IgD-negative memory B cell (primary cell): Measurements from ENCODE around the gene MAML1. TPM values are rescaled to one million over a fixed set of nuclear protein-coding genes. Genes with fewer than 3 reads are reported as not detected.
A peak's percentile ranks its signal among the peaks of the same experiment; 100 is the strongest.
"Not testable (repeated sequence)": the region's sequence is repeated elsewhere in the genome, so short reads cannot be mapped to it uniquely, and the experiment has no call there.

Experiments used
- H3K27ac Mint-ChIP-seq, 3 donors: one replicate each; pipeline ENCODE4 v1.8.0; 2020 to 2022; ENCODE audit warnings: mild to moderate bottlenecking in 3 of 3, mixed read lengths in 3 of 3, moderate library complexity in 1 of 3
- H3K27me3 Mint-ChIP-seq: one replicate; pipeline ENCODE4 v1.8.0; 2021; ENCODE audit warnings: mixed read lengths
- H3K36me3 Mint-ChIP-seq: one replicate; pipeline ENCODE4 v1.8.0; 2020; ENCODE audit warnings: mild to moderate bottlenecking, mixed read lengths
- H3K4me1 Mint-ChIP-seq, 3 donors: one replicate each; pipeline ENCODE4 v1.8.0; 2020 to 2022; ENCODE audit warnings: mixed read lengths in 3 of 3, mild to moderate bottlenecking in 1 of 3
- H3K4me3 Mint-ChIP-seq, 4 donors: one replicate each; pipeline ENCODE4 v1.8.0; 2020 to 2022; ENCODE audit warnings: mild to moderate bottlenecking in 4 of 4, mixed read lengths in 4 of 4, moderate library complexity in 3 of 4
- H3K9me3 Mint-ChIP-seq, 3 donors: one replicate each; pipeline ENCODE4 v1.8.0; 2020 to 2021; ENCODE audit warnings: mixed read lengths in 3 of 3, mild to moderate bottlenecking in 1 of 3
- polyA plus RNA-seq: library from polyadenylated mRNA; unstranded; fragments of 300-500 nt; fragmentation: Illumina TruSeq; gene quantifications from one replicate; pipeline ENCODE4 v1.2.3, GENCODE V29; 2021

The MAML1 gene
- polyA plus RNA-seq, 1 donor from 2014 or later = 4.7 TPM

GRCh38 chr5:179783128-179783527, 50.5 kb downstream of the MAML1 start:
- no peak overlapping the region for H3K27ac Mint-ChIP-seq
- H3K36me3 Mint-ChIP-seq = peaks cover 5% of the 10 kb centered on the region
- H3K4me1 Mint-ChIP-seq = peaks cover 0 to 2% (median 0%) of the 10 kb centered on the region in 3 donors
- H3K4me3 Mint-ChIP-seq = no peak overlapping the region
- H3K9me3 Mint-ChIP-seq = no peaks in the 10 kb centered on the region
- no peaks in the 10 kb centered on the region for H3K27me3 Mint-ChIP-seq

- Mint-ChIP-seq H3K36me3 (peaks cover 3% of the 10 kb centered on the region), H3K9me3 (no peaks in the 10 kb centered on the region), H3K27ac (no peak overlapping the region), H3K4me3 (no peak overlapping the region), H3K27me3 (no peaks in the 10 kb centered on the region), H3K4me1 (peaks cover 0 to 2% (median 0%) of the 10 kb centered on the region in 3 donors)
Measured at GRCh38 chr5:179786861-179787260, 54.2 kb downstream of the MAML1 start.

DNA sequence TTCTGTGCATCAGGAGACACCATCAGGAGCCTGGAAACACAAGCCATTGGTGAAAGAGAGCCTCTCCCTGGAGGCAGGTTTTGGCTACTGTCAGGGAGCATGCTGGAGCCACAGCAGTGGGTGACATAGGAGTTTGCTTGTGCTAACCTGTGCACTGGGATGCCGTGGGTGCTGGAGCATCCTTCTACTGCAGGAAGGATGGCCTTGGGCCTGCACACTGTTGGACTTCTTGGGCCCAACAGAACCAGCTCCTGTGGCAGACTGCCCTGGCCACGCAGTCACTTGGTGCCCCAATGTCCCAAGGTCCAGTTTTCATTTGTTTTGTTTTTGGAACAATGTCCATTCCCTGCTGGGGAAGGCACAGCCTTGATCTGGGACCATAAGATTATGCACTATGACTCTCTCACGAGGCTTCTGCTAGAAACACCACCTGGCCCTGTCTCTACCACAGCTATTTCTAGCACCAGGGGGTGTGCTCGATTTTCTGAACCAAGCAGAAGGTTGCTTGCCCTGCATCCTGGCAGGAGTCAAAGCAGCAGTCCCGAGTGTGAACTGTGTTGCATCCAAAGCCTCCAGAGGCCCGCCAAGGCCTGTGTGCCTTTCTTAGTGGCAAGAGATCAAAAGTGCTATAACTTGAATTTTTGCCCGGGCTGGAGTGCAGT, 55.7 kb downstream of the MAML1 start:
- H3K27ac Mint-ChIP-seq = peak overlapping the region in 1 of 3 donors; percentile 57
- H3K4me1 Mint-ChIP-seq = peaks cover 0 to 4% (median 3%) of the 10 kb centered on the region in 3 donors
- H3K36me3 Mint-ChIP-seq = peaks cover 3% of the 10 kb centered on the region
- no peak overlapping the region for H3K4me3 Mint-ChIP-seq
- no peaks in the 10 kb centered on the region for H3K27me3 Mint-ChIP-seq
- H3K9me3 Mint-ChIP-seq = no peaks in the 10 kb centered on the region

DNA sequence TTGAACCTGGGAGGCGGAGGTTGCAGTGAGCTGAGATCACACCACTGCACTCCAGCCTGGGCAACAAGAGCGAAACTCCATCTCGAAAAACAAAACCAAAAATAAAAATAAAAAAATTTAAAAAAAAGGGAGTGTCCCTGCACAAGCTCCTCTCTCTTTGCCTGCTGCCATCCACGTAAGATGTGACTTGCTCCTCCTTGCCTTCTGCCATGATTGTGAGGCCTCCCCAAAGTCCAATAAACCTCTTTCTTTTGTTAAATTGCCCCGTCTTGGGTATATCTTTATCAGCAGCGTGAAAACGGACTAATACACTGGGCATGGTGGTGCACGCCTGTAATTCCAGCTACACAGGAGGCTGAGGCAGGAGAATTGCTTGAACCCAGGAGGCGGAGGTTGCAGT, 56.7 kb downstream of the MAML1 start:
- H3K27ac Mint-ChIP-seq, H3K4me3 Mint-ChIP-seq, H3K36me3 Mint-ChIP-seq, H3K9me3 Mint-ChIP-seq, H3K27me3 Mint-ChIP-seq: not testable (repeated sequence)
- H3K4me1 Mint-ChIP-seq = peaks cover 0 to 12% (median 9%) of the 10 kb centered on the region in 3 donors

- Mint-ChIP-seq H3K27ac (peak overlapping the region in 2 of 3 donors; percentile 31 to 72), H3K9me3 (no peaks in the 10 kb centered on the region), H3K4me1 (peaks cover under 1 to 20% (median 15%) of the 10 kb centered on the region in 3 donors), H3K27me3 (no peaks in the 10 kb centered on the region), H3K4me3 (peak overlapping the region in 1 of 4 donors; percentile 50), H3K36me3 (peaks cover 1% of the 10 kb centered on the region)
Measured at GRCh38 chr5:179791881-179792611, 59.4 kb downstream of the MAML1 start.

- Mint-ChIP-seq H3K4me3 (peak overlapping the region in 2 of 4 donors; percentile 57 to 79), H3K36me3 (peaks cover 1% of the 10 kb centered on the region), H3K27me3 (no peaks in the 10 kb centered on the region), H3K4me1 (peaks cover 5 to 20% (median 15%) of the 10 kb centered on the region in 3 donors), H3K27ac (peak overlapping the region in 2 of 3 donors; percentile 39 to 88), H3K9me3 (no peaks in the 10 kb centered on the region)
Measured at GRCh38 chr5:179792612-179793467, 60.2 kb downstream of the MAML1 start.

GRCh38 chr5:179793468-179794139, 61.0 kb downstream of the MAML1 start, which contains the start of gene LTC4S:
Gene LTC4S, plus strand, starts transcription at chr5:179793986. Its CDS starts 95 bp downstream, at chr5:179794081.
- Mint-ChIP-seq H3K27me3 (no peaks in the 10 kb centered on the region), H3K4me3 (peak within 1 kb of the TSS; percentile 72 to 84 (median 79)), H3K9me3 (no peaks in the 10 kb centered on the region), H3K36me3 (no peaks in the 10 kb centered on the region), H3K27ac (peak within 1 kb of the TSS in 2 of 3 donors; percentile 39 to 88), H3K4me1 (peaks cover 5 to 20% (median 15%) of the 10 kb centered on the region in 3 donors)

DNA sequence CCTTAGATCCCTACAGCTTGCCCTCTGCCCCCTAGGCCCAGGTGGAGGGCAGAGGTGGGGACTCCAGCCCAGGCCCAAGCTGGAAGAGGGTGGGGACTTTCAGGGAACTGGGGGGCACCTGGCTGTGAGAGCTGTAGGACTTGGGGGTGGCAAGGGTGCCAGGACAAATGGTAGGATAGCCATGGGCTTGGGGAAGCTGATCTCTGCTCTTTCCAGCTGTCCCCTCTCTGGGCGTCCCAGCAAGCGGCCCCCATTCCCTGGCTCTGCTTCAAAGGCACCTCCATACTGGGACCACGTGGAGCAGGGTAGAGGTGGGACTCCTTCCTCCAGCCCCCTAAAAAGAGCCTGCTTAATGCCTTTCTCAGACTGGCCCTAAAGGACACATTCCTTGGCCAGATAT, 61.5 kb downstream of the MAML1 start:
- Mint-ChIP-seq H3K36me3 (no peaks in the 10 kb centered on the region), H3K4me3 (peak overlapping the region in 3 of 4 donors; percentile 74 to 79 (median 79)), H3K4me1 (peaks cover 5 to 20% (median 15%) of the 10 kb centered on the region in 3 donors), H3K27ac (peak overlapping the region in 1 of 3 donors; percentile 88), H3K27me3 (no peaks in the 10 kb centered on the region), H3K9me3 (no peaks in the 10 kb centered on the region)

- Mint-ChIP-seq H3K9me3 (no peaks in the 10 kb centered on the region), H3K4me3 (peak overlapping the region; percentile 72 to 80 (median 79)), H3K27me3 (no peaks in the 10 kb centered on the region), H3K27ac (peak overlapping the region in 2 of 3 donors; percentile 31 to 68), H3K36me3 (no peaks in the 10 kb centered on the region), H3K4me1 (peaks cover 5 to 20% (median 15%) of the 10 kb centered on the region in 3 donors)
Measured at GRCh38 chr5:179794575-179794974, 62.0 kb downstream of the MAML1 start.

GRCh38 chr5:179795049-179795862, 62.6 kb downstream of the MAML1 start:
- Mint-ChIP-seq H3K36me3 (peaks cover 2% of the 10 kb centered on the region), H3K27ac (peak overlapping the region in 2 of 3 donors; percentile 31 to 68), H3K9me3 (no peaks in the 10 kb centered on the region), H3K4me3 (peak overlapping the region; percentile 72 to 80 (median 79)), H3K27me3 (no peaks in the 10 kb centered on the region), H3K4me1 (peaks cover 5 to 20% (median 15%) of the 10 kb centered on the region in 3 donors)

- Mint-ChIP-seq H3K27me3 (no peaks in the 10 kb centered on the region), H3K4me3 (peak overlapping the region; percentile 49 to 78 (median 61)), H3K9me3 (no peaks in the 10 kb centered on the region), H3K4me1 (peaks cover 5 to 20% (median 15%) of the 10 kb centered on the region in 3 donors), H3K27ac (peak overlapping the region in 1 of 3 donors; percentile 89), H3K36me3 (peaks cover 2% of the 10 kb centered on the region)
Measured at GRCh38 chr5:179795863-179796833, 63.5 kb downstream of the MAML1 start.

DNA sequence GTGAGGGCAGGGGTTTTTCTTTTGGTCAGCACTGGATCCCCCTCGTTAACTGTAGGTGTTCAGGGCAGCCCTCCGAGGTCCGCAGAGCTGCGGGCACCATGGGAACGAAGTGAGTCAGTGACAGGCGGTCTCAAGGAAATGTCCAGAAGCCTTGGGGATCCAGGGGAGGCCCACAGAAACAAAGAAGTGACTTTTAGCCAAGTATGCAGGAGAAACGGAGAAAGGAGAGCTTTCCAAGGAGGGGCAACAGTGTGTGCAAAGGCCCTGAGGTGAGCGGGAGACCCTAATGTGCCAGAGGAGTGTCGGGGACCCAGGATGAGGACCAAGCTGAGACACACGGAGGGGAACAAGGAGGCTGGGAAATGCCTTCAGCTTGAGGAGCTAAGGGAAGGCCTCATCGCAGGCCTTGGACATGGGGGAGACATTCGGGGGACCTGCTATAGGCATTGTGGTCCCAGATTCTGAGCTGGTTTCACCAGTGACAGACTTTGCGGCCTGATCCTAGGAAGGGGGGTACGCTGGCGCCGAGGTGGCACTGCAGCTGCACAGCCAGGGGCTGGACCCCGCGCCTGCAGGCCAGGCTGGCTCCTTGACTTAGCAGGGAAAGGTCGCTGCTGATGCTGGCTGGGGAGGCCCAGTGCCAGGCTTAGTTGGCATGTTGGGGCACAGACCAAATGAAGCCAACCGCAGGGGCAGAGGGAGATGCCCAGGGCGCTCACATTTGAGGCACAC, 64.4 kb downstream of the MAML1 start:
- Mint-ChIP-seq H3K36me3 (peaks cover 3% of the 10 kb centered on the region), H3K27ac (peak overlapping the region in 1 of 3 donors; percentile 89), H3K4me1 (peaks cover 11 to 24% (median 19%) of the 10 kb centered on the region in 3 donors)

More for the DNA sequence above, 64.4 kb downstream of the MAML1 start:
- Mint-ChIP-seq H3K9me3 (no peaks in the 10 kb centered on the region), H3K4me3 (peak overlapping the region; percentile 49 to 83 (median 61)), H3K27me3 (no peaks in the 10 kb centered on the region)
